ENCODE data around the gene RTBDN. TPM values are rescaled to one million over a fixed set of nuclear protein-coding genes. Genes with fewer than 3 reads are reported as not detected.
A peak's percentile ranks its signal among the peaks of the same experiment; 100 is the strongest.

The RTBDN gene
- total RNA-seq, 1 donor from 2014 or later = not detected

DNA sequence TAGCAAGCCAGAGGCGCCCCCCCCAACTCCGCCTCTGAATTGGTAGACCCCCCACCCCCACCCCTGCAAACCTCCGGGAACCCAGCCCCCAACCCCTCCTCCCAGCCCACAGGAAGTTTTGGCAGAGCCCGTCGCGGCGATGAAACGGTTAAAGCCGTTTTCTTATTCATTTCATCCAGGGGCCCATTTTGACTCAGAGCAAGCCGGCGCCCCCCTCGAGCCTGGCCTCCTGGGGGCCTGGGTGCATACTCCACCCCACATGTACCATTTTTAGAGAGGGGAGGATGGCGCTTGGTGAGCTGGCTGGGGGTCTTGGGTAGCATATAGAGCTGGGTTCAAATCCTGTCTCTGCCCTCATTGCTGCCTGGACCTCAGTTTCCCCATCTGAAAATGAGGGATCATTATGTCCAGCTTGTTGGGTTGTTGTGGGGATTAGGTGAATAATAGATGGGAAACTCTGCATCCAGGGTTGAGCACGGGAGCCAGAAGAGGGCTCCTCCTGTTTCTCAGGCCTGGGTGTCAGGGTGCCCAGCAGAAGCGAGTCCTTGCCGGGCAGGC, 51.0 kb downstream of the RTBDN start:
- no peaks in the 10 kb centered on the region for H3K36me3 ChIP-seq
- H3K4me3 ChIP-seq = peak overlapping the region; percentile 56
- H3K4me1 ChIP-seq = peaks cover 75% of the 10 kb centered on the region
- H3K9me3 ChIP-seq = no peaks in the 10 kb centered on the region
- H3K27me3 ChIP-seq = no peaks in the 10 kb centered on the region
- no peak for TF ChIP-seq CTCF (IDR thresholded peaks at IDR 0.05)
- ATAC-seq (no peak), DNase-seq (no peak)
- H3K27ac ChIP-seq = peak overlapping the region; percentile 100
- intact Hi-C loops (cut with DNase I) = no loop called here

GRCh38 chr19:12782424-12783290, 51.7 kb downstream of the RTBDN start:
- H3K27me3 ChIP-seq = no peaks in the 10 kb centered on the region
- peak; percentile 20 for TF ChIP-seq CTCF (IDR thresholded peaks at IDR 0.05)
- peak; percentile 96 for DNase-seq
- intact Hi-C loops (cut with DNase I) = no loop called here
- H3K4me1 ChIP-seq = peaks cover 68% of the 10 kb centered on the region
- no peaks in the 10 kb centered on the region for H3K36me3 ChIP-seq
- H3K4me3 ChIP-seq = peak overlapping the region; percentile 56
- peak overlapping the region; percentile 100 for H3K27ac ChIP-seq
- peak; percentile 67 for ATAC-seq
- H3K9me3 ChIP-seq = no peaks in the 10 kb centered on the region

- DNase-seq (no peak), ATAC-seq (no peak)
- Histone ChIP-seq H3K36me3 (no peaks in the 10 kb centered on the region), H3K27ac (peak overlapping the region; percentile 100), H3K4me1 (peaks cover 67% of the 10 kb centered on the region), H3K9me3 (no peaks in the 10 kb centered on the region), H3K4me3 (peak overlapping the region; percentile 56), H3K27me3 (no peaks in the 10 kb centered on the region)
- TF ChIP-seq CTCF (IDR thresholded peaks at IDR 0.05) = no peak
- intact Hi-C loops (cut with DNase I) = no loop called here
Measured at GRCh38 chr19:12782174-12782423, 52.3 kb downstream of the RTBDN start.

DNA sequence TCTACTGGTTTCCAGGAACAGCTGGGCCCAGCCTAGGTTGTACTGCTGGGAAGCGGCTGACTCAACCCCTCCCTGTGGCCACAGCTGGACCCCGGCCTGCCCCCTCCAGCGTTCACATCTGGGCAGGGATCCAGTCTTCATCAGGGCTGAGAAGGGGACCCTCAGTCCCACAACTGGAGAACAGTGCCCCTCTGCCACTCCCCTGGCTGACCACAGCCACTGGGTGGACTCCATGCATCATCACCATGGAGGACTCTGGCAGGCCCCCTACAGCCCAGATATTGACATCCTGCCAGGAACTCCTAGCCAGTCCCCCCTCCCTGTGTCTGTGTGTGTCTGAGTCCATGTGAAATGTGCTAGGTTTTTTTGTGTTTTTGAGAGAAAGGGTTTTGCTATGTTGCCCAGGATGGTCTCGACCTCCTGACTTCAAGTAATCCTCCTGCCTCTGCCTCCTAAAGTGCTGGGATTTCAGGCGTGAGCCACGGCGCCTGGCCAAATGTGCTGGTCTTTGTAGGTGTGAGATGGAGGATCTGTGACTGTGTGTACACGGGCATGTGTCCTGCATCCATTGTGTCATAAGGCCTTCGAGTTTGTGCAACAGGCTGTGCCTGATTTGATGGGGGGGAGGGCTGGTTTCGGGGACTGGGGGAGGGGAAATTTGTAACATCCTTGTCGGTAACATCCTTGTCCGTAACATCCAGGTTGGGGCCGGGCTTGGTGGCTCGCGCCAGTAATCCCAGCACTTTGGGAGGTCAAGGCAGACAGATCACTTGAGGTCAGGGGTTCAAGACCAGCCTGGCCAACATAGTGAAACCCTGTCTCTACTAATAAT, 55.0 kb downstream of the RTBDN start:
- H3K27ac ChIP-seq = peak overlapping the region; percentile 93
- ATAC-seq = no peak
- intact Hi-C loops (cut with DNase I) = no loop called here
- peaks cover 41% of the 10 kb centered on the region for H3K4me1 ChIP-seq
- no peaks in the 10 kb centered on the region for H3K9me3 ChIP-seq
- DNase-seq = no peak
- peak overlapping the region; percentile 72 for H3K4me3 ChIP-seq
- no peaks in the 10 kb centered on the region for H3K36me3 ChIP-seq
- no peaks in the 10 kb centered on the region for H3K27me3 ChIP-seq
- no peak for TF ChIP-seq CTCF (IDR thresholded peaks at IDR 0.05)

DNA sequence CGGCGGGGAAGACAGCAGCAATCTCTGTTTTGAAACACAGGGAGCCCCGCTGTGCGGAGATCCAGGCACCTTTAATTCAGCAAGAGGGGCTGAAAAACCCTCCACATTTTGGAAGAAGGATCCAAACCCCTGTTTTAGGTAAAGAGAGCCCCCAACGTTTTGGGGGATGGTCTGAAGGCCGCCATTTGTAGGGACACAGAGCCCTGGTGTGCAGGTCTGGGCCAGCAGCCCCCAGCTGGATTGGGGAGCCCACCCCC, 55.5 kb downstream of the RTBDN start:
- Histone ChIP-seq H3K27ac (peak overlapping the region; percentile 93), H3K36me3 (no peaks in the 10 kb centered on the region), H3K9me3 (no peaks in the 10 kb centered on the region), H3K4me1 (peaks cover 36% of the 10 kb centered on the region), H3K4me3 (peak overlapping the region; percentile 72), H3K27me3 (no peaks in the 10 kb centered on the region)
- no peak for TF ChIP-seq CTCF (IDR thresholded peaks at IDR 0.05)
- ATAC-seq (no peak), DNase-seq (no peak)
- intact Hi-C loops (cut with DNase I) = no loop called here
